Omental fat pad (tissue), 4 donors: ENCODE results near the gene TMEM120B. TPM values are rescaled to one million over a fixed set of nuclear protein-coding genes. Genes with fewer than 3 reads are reported as not detected.

ENCODE experiments used
- ATAC-seq: fragments of 150-250 bp; one replicate; pipeline ENCODE4 v1.9.1; 2016; ENCODE audit warnings: mild to moderate bottlenecking, moderate library complexity; ENCODE audit not compliant: low FRiP score
- DNase-seq: peaks from one replicate; pipeline ENCODE4 v3.0.0-alpha.2; 2019; ENCODE audit warnings: low spot score
- CTCF ChIP-seq, 3 donors: fragments of 450-650 bp; IDR thresholded peaks; one replicate each; pipeline ENCODE4 v1.5.1; 2016 to 2017; ENCODE audit warnings: antibody characterized with exemption in 3 of 3, mild to moderate bottlenecking in 3 of 3, moderate library complexity in 2 of 3
- total RNA-seq, 4 donors: library from RNA; depleted of rRNA; stranded (reverse); fragments of >200 nt; gene quantifications; one replicate each; pipeline ENCODE4 v1.1.0, GENCODE V29; 2016

The TMEM120B gene
- total RNA-seq, 4 donors from 2014 or later, result 4.9 to 10.7 (median 5.7) TPM

GRCh38 chr12:121823727-121824115 is 111.2 kb downstream of the TMEM120B start:
- no peak for TF ChIP-seq CTCF (IDR thresholded peaks at IDR 0.05)
- ATAC-seq (no peak), DNase-seq (no peak)

- TF ChIP-seq CTCF (IDR thresholded peaks at IDR 0.05), result no peak
- ATAC-seq (no peak), DNase-seq (no peak)
These were observed 112.5 kb downstream of the TMEM120B start for GRCh38 chr12:121825041-121825523.

GRCh38 chr12:121826318-121827150 is 114.0 kb downstream of the TMEM120B start:
- no peak for ATAC-seq
- no peak for DNase-seq
- no peak for TF ChIP-seq CTCF (IDR thresholded peaks at IDR 0.05)

GRCh38 chr12:121827351-121828099 is 115.0 kb downstream of the TMEM120B start:
- ATAC-seq (no peak), DNase-seq (no peak)
- TF ChIP-seq CTCF (IDR thresholded peaks at IDR 0.05), result no peak

- no peak for DNase-seq
- ATAC-seq, result no peak
- no peak for TF ChIP-seq CTCF (IDR thresholded peaks at IDR 0.05)
These were observed 115.8 kb downstream of the TMEM120B start for GRCh38 chr12:121828306-121828705.

GRCh38 chr12:121828826-121829225 is 116.3 kb downstream of the TMEM120B start:
- ATAC-seq, result no peak
- TF ChIP-seq CTCF (IDR thresholded peaks at IDR 0.05), result no peak
- no peak for DNase-seq
